GM19452 (cell line): ENCODE data around the gene ZDHHC14.

Experiments
- ATAC-seq: cut with Tn5 transposase; IDR thresholded peaks from one replicate; pipeline ENCODE4 v1.9.1; 2021; ENCODE audit not compliant: unreplicated experiment

The ZDHHC14 gene

DNA sequence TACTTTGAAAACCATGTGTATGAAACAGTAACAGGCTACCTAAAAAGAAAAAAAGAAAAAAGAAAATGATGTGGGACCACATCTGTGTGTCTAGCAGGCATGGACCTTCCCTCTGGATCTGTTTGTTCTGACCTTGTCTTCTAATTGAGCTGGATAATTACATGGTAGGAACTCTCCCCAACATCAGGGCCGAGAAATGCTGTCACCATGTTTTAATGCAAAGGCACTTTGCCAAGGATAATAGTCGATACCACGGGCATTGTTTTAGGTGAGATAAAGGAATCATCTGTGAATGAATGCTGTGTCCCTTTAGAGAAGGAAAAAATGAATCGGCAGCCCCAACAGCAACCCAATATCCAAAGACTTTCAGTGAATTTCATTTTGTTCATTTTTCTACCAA lies 149.1 kb downstream of the ZDHHC14 start:
- ATAC-seq: no peak

GRCh38 chr6:157530724-157531168 lies 149.8 kb downstream of the ZDHHC14 start:
- ATAC-seq: no peak

- ATAC-seq: no peak
Measured at GRCh38 chr6:157531169-157531985, 150.4 kb downstream of the ZDHHC14 start.

DNA sequence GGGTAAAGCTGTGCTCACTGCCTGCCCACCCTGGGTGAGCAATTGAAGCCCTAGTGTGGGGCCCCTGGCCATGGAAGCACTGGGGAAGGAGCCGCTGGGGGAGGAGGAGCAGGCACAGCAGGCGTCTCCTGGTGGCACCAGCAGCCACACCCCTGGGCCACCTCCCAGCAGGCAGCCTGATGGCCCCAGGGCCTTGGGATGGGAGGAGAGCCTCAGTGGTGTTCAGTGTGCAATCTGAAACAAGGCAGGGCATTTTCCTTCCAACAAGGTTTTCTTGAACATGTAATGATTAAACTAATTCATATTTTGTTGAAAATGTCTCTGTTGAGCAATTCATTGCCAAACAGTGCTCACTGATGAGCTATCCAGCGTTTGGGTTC lies 151.0 kb downstream of the ZDHHC14 start:
- ATAC-seq: no peak

DNA sequence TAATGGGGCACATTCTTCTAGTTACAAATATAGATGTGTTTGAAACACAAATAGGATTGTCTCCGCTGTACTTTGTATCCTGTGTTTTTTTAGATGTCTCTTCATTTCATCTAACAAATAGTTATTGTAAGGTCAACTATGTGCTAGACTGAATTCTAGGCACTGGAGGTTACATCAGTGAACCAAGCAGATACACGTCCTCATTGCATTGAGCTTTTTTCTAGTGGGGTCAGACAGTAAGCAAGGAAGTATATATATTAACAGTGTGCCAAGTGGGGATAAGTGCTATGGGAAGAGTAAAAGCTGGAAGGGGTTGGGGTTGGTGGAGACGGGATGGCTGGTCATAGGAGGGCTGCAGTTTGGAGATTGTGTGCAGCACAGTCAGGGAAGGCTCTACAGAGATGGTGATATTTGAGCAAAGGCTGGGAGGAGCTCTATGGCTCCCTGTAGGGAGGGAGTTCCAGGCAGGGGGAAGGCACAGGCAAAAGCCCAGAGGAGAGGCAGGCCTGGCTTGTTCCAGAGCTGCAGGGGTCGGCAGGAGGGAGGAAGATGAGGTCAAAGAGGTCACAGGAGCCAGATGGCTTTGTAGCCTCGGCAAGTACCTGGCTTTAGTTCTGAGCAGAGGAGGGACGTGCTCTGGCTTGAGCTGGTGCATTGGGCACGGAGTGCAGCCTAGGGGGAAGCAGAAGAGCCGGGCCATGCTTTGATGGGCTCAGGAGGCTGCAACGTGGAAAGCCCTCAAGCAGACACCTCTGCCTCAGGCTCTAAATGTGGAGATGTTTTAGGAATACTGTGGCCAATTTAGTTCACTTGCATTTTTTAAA lies 152.3 kb downstream of the ZDHHC14 start:
- ATAC-seq: no peak

- ATAC-seq: no peak
Measured at GRCh38 chr6:157534134-157534871, 153.3 kb downstream of the ZDHHC14 start.

DNA sequence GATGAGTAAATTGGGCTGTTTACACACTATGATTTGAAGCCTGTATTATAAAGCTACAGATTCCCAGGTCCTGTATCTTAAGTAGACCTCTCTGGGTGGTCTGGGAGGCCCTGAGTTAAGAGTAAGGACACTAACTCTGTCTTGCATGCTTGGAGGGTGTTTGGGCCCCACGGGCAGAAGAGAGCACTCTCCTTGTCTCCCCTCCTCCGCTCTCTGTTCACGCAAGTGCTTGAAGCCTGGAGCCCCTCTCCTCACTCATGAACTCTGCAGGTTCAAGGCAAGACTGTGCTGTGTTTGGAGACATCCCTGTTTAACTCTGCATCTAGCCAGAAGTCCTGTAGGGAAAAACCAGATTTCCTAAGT lies 154.0 kb downstream of the ZDHHC14 start:
- ATAC-seq: no peak

DNA sequence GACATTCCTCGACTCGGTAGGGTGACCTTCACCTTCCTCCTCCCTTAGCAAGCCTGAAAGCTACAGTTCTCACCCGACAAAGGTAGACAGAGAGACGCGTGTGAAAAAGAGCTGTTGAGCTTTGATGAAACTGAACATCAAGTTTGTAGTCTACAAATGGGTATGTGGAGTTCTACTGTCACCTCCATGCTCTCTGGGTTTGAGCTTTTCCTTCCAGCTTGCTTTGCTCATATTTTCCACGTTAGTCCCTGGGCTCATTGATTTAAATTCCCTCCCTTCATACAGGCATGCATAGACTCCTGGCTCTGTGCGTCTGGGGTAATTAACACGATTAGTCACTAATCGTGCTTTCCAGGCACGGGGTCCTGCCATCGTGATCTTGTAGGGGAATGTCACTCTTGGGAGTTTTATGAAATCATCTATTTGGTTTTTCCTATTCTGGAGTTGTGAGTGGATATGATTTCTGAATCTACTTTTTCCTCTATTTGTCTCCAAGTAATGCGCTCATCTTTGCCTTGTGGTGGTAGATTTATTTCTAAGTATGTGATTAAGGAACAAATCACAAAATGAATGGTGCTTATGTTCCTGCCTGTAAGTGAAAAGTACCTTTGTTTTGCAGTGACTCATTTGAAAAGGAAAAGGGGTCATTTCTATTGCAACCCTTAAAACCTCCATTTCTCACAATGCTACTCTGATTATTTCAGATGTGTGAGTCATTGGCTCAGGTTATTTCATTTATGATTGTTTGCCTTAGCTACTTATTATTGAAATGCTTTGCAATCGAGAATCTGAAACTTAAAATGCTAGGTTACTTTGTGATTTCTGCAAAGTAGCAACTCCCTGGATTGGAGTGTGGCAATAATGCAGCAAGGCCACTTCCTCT lies 154.6 kb downstream of the ZDHHC14 start:
- ATAC-seq: peak; percentile 75

DNA sequence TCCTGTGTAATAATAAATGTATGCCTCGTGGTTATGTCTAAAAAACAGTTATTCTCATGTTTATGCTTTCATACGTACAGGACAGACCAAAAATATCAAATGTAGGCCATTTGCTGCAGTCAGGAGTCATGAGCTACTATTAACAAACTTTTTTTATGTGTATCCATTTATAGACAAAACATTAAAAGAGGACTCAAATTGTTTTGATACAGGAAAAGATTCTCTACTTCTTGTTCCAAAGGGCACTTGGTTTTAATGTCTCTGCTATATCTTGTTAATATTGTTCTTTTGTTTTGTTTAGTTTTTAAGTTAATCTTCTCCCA lies 155.2 kb downstream of the ZDHHC14 start:
- no peak for ATAC-seq

- ATAC-seq: no peak
Measured at GRCh38 chr6:157537556-157537955, 156.6 kb downstream of the ZDHHC14 start.

DNA sequence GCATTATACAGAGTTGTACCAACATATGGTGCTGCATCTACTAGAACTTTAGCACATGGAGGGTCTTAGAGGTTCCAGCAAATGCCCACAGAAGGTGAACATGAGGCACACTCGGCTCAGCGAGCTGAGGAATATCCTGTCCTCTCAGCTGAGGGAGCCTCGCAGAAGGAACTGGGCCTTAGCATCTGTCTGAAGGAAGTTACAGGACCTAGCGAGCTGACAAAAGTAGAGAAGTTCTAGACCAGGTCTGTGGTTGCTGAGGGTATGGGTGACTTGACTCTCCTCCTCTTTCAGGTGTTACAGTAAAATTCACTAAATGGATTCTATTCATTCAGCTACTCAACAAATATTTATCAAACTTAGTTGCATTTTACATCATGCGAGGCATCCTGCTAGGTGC lies 157.2 kb downstream of the ZDHHC14 start:
- no peak for ATAC-seq

- ATAC-seq: no peak
Measured at GRCh38 chr6:157538698-157539097, 157.7 kb downstream of the ZDHHC14 start.

DNA sequence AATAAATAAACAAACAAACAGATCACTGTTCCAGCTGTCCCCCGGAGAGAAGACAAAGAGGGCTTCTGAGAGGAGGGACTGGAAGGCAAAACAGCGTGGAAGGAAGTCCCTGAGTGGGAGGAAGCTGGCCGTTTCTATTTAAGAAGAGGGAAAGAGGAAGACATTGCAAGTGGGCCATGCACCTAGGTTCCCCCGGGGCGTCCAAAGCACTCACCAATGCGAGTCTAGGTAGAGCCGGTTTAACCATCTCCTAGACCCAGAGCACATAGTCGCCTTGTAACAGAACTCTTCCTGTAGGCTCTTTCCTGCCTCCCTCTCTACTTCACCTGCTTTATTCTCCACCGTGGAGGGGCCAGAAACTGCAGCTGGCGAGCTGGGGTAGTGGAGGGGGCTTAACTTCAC lies 158.4 kb downstream of the ZDHHC14 start:
- no peak for ATAC-seq

GRCh38 chr6:157539900-157540752 lies 159.1 kb downstream of the ZDHHC14 start:
- no peak for ATAC-seq

DNA sequence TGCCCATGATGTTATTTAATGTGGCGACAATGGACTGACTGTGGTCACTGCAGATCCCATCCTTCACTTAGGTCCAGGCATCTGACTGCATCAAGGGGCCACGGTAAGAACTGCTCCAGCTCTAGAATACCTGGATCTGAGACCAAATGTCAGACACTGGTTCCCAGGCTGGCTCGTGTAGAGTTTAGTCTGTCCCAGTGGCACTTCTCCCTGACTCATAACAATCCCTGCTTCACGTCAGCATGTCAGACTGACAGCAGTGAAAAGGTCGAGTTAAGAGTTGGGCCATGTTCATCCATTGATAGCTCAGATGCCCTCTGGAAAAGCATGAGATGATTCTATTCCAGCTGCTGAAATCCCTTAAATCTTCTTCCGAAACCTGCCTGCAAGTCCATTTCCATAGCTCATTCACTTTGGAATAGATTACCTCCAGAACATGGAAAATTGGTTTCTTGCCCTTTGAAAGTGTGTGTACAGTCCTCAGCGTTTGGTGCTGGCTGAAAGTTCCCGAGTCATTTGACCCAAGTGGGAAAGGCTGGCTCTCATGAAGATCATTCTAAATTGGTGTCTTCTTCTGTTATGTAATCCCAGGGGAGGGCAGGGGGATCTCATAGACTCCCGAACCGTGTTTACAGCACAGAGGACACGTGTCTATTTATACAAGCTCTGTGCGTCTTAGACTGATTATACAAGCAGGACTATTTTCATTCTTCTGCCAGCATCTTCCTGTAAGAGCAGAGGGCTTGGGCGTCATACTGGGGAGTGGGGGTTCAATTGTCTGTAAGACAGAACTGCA lies 160.8 kb downstream of the ZDHHC14 start:
- no peak for ATAC-seq

- no peak for ATAC-seq
Measured at GRCh38 chr6:157542414-157543160, 161.6 kb downstream of the ZDHHC14 start.

- no peak for ATAC-seq
Measured at GRCh38 chr6:157546321-157546720, 165.3 kb downstream of the ZDHHC14 start.

GRCh38 chr6:157547112-157547511 lies 166.1 kb downstream of the ZDHHC14 start:
- ATAC-seq: no peak
